ENCODE results near the gene SAMMSON. TPM values are rescaled to one million over a fixed set of nuclear protein-coding genes. Genes with fewer than 3 reads are reported as not detected.

Gene SAMMSON
- total and polyA plus RNA-seq, 2 of the 4 experiments (the other 2 are of a cell fraction), result not detected

GRCh38 chr3:69976021-69976420, 23.5 kb upstream of the SAMMSON start:
- H2AK5ac ChIP-seq (ENCODE audit: low read depth, low read length), result no peak overlapping the region
- peaks cover 11% of the 10 kb centered on the region; the same call in 1 of the 2 replicates for H3K9me3 ChIP-seq (ENCODE audit: control insufficient read depth, insufficient read depth, low read length)
- H3K18ac ChIP-seq (ENCODE audit: low read depth, low read length), result no peak overlapping the region
- no peak overlapping the region for H3K9ac ChIP-seq (ENCODE audit: low read depth, low read length)
- no peak overlapping the region for H3K4me2 ChIP-seq (ENCODE audit: low read depth, low read length)
- H3K27me3 ChIP-seq (ENCODE audit: control insufficient read depth, insufficient read depth, low read length), result no peaks in the 10 kb centered on the region
- H4K91ac ChIP-seq (ENCODE audit: insufficient read depth, low read depth, low read length), result no peak overlapping the region
- BruUV-seq (replicated peaks), result no TSS peak
- no peak for ATAC-seq (ENCODE audit: low read depth)
- H2BK15ac ChIP-seq (ENCODE audit: low read depth, low read length), result no peak overlapping the region
- no peaks in the 10 kb centered on the region for H3K79me1 ChIP-seq (ENCODE audit: low read depth in 1 of 2, low read length in 2 of 2)
- H3K36me3 ChIP-seq (ENCODE audit: control insufficient read depth, insufficient read depth, low read length), result no peaks in the 10 kb centered on the region
- DNase-seq, result no peak
- no peak overlapping the region for H3K4me3 ChIP-seq (ENCODE audit: insufficient read depth, low read depth, low read length)
- no peak overlapping the region for H3K4ac ChIP-seq (ENCODE audit: low read depth, low read length)
- dilution Hi-C loops (cut with HindIII; ENCODE audit: low sequenced_read_pairs, unreplicated experiment), result no loop called here
- H3K4me1 ChIP-seq (ENCODE audit: control insufficient read depth, insufficient read depth, low read length), result no peaks in the 10 kb centered on the region
- H3K27ac ChIP-seq (ENCODE audit: insufficient read depth, low read length), result no peak overlapping the region
- in situ Hi-C loops (cut with MboI; ENCODE audit: low sequenced_read_pairs), result no loop called here
- no peak overlapping the region for H2BK5ac ChIP-seq (ENCODE audit: low read depth, low read length, poor library complexity, severe bottlenecking)
- no peak overlapping the region for H2BK120ac ChIP-seq (ENCODE audit: low read depth, low read length)
- CTCF ChIA-PET, result no interaction called here
- POLR2A ChIA-PET (ENCODE audit: unreplicated experiment), result no interaction called here
- no peak for TF ChIP-seq BHLHE40 (IDR thresholded peaks at IDR 0.05; ENCODE audit: low read depth, low read length)
- no peak for TF ChIP-seq SMC3 (IDR thresholded peaks at IDR 0.05; ENCODE audit: low read depth, low read length)
- TF ChIP-seq POLR2A (IDR thresholded peaks at IDR 0.05; ENCODE audit: low read depth, low read length), result no peak
- TF ChIP-seq MAFK (IDR thresholded peaks at IDR 0.05; ENCODE audit: low read depth, low read length), result no peak
- TF ChIP-seq USF2 (IDR thresholded peaks at IDR 0.05; ENCODE audit: low read depth, low read length), result no peak
- TF ChIP-seq NFE2L2 (IDR thresholded peaks at IDR 0.05; ENCODE audit: low read depth, low read length), result no peak
- no peak for TF ChIP-seq CTCF (conservative IDR thresholded peaks at IDR 0.05; ENCODE audit: low read depth, low read length)
- TF ChIP-seq MXI1 (IDR thresholded peaks at IDR 0.05; ENCODE audit: borderline replicate concordance, low read depth, low read length), result no peak
- no peak for TF ChIP-seq FOS (IDR thresholded peaks at IDR 0.05; ENCODE audit: low read depth, low read length)
- no peak for TF ChIP-seq RCOR1 (IDR thresholded peaks at IDR 0.05; ENCODE audit: insufficient replicate concordance, low read length)
- TF ChIP-seq CHD1 (IDR thresholded peaks at IDR 0.05; ENCODE audit: low read depth, low read length), result no peak
- no peak for TF ChIP-seq RFX5 (IDR thresholded peaks at IDR 0.05; ENCODE audit: low read depth, low read length)
- TF ChIP-seq RAD21 (IDR thresholded peaks at IDR 0.05; ENCODE audit: low read length), result no peak
- no peak for TF ChIP-seq MAZ (IDR thresholded peaks at IDR 0.05; ENCODE audit: borderline replicate concordance, low read depth, low read length)
- TF ChIP-seq CEBPB (IDR thresholded peaks at IDR 0.05; ENCODE audit: low read depth, low read length), result no peak
- no peak for TF ChIP-seq ELK1 (IDR thresholded peaks at IDR 0.05; ENCODE audit: borderline replicate concordance, low read depth, low read length)
- H3K9me1 ChIP-seq (ENCODE audit: insufficient read depth, low read length), result no peaks in the 10 kb centered on the region
- intact Hi-C loops (cut with micrococcal nuclease), result no loop called here
- no peak overlapping the region for H3K23ac ChIP-seq (ENCODE audit: low read depth, low read length)
- H4K5ac ChIP-seq (ENCODE audit: low read depth, low read length), result no peak overlapping the region
- no peak overlapping the region for H2AK9ac ChIP-seq (replicated peaks; ENCODE audit: low read depth, low read length, poor library complexity)
- no CpG with 5 or more reads among the region's 2 CpGs for WGBS, 2 experiments (ENCODE audit: extremely low coverage in 2 of 2, insufficient read length in 1 of 2)
- H3K56ac ChIP-seq (ENCODE audit: extremely low read depth, insufficient read depth, low read length), result no peak overlapping the region
- no peaks in the 10 kb centered on the region for H4K20me1 ChIP-seq (ENCODE audit: insufficient read depth, low read length)
- no peak overlapping the region for H2AFZ ChIP-seq (replicated peaks; ENCODE audit: low read length, poor library complexity)
- no peak overlapping the region for H3K14ac ChIP-seq (replicated peaks; ENCODE audit: low read depth, low read length)
- no peak overlapping the region for H2BK20ac ChIP-seq (ENCODE audit: low read depth, low read length)
- no peak overlapping the region for H4K8ac ChIP-seq (ENCODE audit: low read depth in 2 of 2, low read length in 2 of 2)
